ENCODE results near the gene PROX1. TPM values are rescaled to one million over a fixed set of nuclear protein-coding genes. Genes with fewer than 3 reads are reported as not detected.

PROX1 gene
- total and polyA plus RNA-seq, 2 of the 4 experiments (the other 2 are of a cell fraction) = under 0.01 to 0.02 TPM

DNA sequence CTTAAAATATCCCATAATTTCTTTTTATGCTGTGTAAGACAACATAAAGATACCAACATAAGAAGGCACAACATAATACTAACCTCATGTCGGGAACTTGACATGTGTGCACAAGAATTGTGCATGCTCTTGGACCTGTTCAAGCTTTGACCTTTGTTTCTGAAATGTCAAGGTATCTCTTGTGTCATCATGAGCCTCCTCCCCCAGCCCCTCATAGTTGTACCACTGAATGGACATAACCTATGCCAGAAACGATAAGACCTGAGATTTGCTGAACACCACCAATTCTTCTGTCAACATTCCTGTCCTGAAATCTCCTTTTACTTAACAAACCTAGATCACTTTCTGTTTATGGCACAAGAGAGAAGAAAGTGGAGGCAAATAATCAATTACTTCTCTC is 29.4 kb upstream of the PROX1 start:
- ChIA-PET CTCF (no interaction called here), POLR2A (ENCODE audit: unreplicated experiment) (no interaction called here)
- Histone ChIP-seq H2AK9ac (replicated peaks; ENCODE audit: low read depth, low read length, poor library complexity) (no peak overlapping the region), H3K9ac (ENCODE audit: low read depth, low read length) (no peak overlapping the region), H4K20me1 (ENCODE audit: insufficient read depth, low read length) (no peaks in the 10 kb centered on the region), H3K79me1 (ENCODE audit: low read depth in 1 of 2, low read length in 2 of 2) (no peaks in the 10 kb centered on the region), H3K23ac (ENCODE audit: low read depth, low read length) (no peak overlapping the region), H4K8ac (ENCODE audit: low read depth in 2 of 2, low read length in 2 of 2) (no peak overlapping the region), H2BK5ac (ENCODE audit: low read depth, low read length, poor library complexity, severe bottlenecking) (no peak overlapping the region), H3K27me3 (ENCODE audit: control insufficient read depth, insufficient read depth, low read length) (no peaks in the 10 kb centered on the region), H4K91ac (ENCODE audit: insufficient read depth, low read depth, low read length) (no peak overlapping the region), H3K36me3 (ENCODE audit: control insufficient read depth, insufficient read depth, low read length) (no peaks in the 10 kb centered on the region), H3K4ac (ENCODE audit: low read depth, low read length) (no peak overlapping the region), H3K27ac (ENCODE audit: insufficient read depth, low read length) (no peak overlapping the region), H2BK120ac (ENCODE audit: low read depth, low read length) (no peak overlapping the region), H3K56ac (ENCODE audit: extremely low read depth, insufficient read depth, low read length) (no peak overlapping the region), H2AFZ (replicated peaks; ENCODE audit: low read length, poor library complexity) (no peak overlapping the region), H2AK5ac (ENCODE audit: low read depth, low read length) (no peak overlapping the region), H4K5ac (ENCODE audit: low read depth, low read length) (no peak overlapping the region), H3K14ac (replicated peaks; ENCODE audit: low read depth, low read length) (no peak overlapping the region), H3K4me3 (ENCODE audit: insufficient read depth, low read depth, low read length) (no peak overlapping the region), H3K4me1 (ENCODE audit: control insufficient read depth, insufficient read depth, low read length) (no peaks in the 10 kb centered on the region), H3K18ac (ENCODE audit: low read depth, low read length) (no peak overlapping the region), H3K9me1 (ENCODE audit: insufficient read depth, low read length) (no peaks in the 10 kb centered on the region), H2BK15ac (ENCODE audit: low read depth, low read length) (no peak overlapping the region), H3K9me3 (ENCODE audit: control insufficient read depth, insufficient read depth, low read length) (no peaks in the 10 kb centered on the region), H3K4me2 (ENCODE audit: low read depth, low read length) (no peak overlapping the region), H2BK20ac (ENCODE audit: low read depth, low read length) (no peak overlapping the region)
- ATAC-seq (ENCODE audit: low read depth) (no peak), DNase-seq (no peak)
- WGBS, 2 experiments (ENCODE audit: extremely low coverage in 2 of 2, insufficient read length in 1 of 2) = 40% methylated on average over 1 of the region's 2 CpGs; no CpG with 5 or more reads in 1 of the 2 experiments
- TF ChIP-seq SMC3 (IDR thresholded peaks at IDR 0.05; ENCODE audit: low read depth, low read length) = no peak
- no peak for TF ChIP-seq MAFK (IDR thresholded peaks at IDR 0.05; ENCODE audit: low read depth, low read length)
- TF ChIP-seq, protein P1, sequence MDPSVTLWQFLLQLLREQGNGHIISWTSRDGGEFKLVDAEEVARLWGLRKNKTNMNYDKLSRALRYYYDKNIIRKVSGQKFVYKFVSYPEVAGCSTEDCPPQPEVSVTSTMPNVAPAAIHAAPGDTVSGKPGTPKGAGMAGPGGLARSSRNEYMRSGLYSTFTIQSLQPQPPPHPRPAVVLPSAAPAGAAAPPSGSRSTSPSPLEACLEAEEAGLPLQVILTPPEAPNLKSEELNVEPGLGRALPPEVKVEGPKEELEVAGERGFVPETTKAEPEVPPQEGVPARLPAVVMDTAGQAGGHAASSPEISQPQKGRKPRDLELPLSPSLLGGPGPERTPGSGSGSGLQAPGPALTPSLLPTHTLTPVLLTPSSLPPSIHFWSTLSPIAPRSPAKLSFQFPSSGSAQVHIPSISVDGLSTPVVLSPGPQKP (IDR thresholded peaks at IDR 0.05; ENCODE audit: borderline replicate concordance, low read depth, low read length) = no peak
- no peak for TF ChIP-seq BHLHE40 (IDR thresholded peaks at IDR 0.05; ENCODE audit: low read depth, low read length)
- no peak for TF ChIP-seq MXI1 (IDR thresholded peaks at IDR 0.05; ENCODE audit: borderline replicate concordance, low read depth, low read length)
- TF ChIP-seq CEBPB (IDR thresholded peaks at IDR 0.05; ENCODE audit: low read depth, low read length) = no peak
- no peak for TF ChIP-seq FOS (IDR thresholded peaks at IDR 0.05; ENCODE audit: low read depth, low read length)
- no peak for TF ChIP-seq RFX5 (IDR thresholded peaks at IDR 0.05; ENCODE audit: low read depth, low read length)
- no peak for TF ChIP-seq CHD1 (IDR thresholded peaks at IDR 0.05; ENCODE audit: low read depth, low read length)
- TF ChIP-seq RAD21 (IDR thresholded peaks at IDR 0.05; ENCODE audit: low read length) = no peak
- TF ChIP-seq, protein P2, sequence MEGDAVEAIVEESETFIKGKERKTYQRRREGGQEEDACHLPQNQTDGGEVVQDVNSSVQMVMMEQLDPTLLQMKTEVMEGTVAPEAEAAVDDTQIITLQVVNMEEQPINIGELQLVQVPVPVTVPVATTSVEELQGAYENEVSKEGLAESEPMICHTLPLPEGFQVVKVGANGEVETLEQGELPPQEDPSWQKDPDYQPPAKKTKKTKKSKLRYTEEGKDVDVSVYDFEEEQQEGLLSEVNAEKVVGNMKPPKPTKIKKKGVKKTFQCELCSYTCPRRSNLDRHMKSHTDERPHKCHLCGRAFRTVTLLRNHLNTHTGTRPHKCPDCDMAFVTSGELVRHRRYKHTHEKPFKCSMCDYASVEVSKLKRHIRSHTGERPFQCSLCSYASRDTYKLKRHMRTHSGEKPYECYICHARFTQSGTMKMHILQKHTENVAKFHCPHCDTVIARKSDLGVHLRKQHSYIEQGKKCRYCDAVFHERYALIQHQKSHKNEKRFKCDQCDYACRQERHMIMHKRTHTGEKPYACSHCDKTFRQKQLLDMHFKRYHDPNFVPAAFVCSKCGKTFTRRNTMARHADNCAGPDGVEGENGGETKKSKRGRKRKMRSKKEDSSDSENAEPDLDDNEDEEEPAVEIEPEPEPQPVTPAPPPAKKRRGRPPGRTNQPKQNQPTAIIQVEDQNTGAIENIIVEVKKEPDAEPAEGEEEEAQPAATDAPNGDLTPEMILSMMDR (conservative IDR thresholded peaks at IDR 0.05; ENCODE audit: low read depth, low read length) = no peak
- TF ChIP-seq MAZ (IDR thresholded peaks at IDR 0.05; ENCODE audit: borderline replicate concordance, low read depth, low read length) = no peak
- TF ChIP-seq RCOR1 (IDR thresholded peaks at IDR 0.05; ENCODE audit: insufficient replicate concordance, low read length) = no peak
- TF ChIP-seq NFE2L2 (IDR thresholded peaks at IDR 0.05; ENCODE audit: low read depth, low read length) = no peak
- TF ChIP-seq, protein P3, sequence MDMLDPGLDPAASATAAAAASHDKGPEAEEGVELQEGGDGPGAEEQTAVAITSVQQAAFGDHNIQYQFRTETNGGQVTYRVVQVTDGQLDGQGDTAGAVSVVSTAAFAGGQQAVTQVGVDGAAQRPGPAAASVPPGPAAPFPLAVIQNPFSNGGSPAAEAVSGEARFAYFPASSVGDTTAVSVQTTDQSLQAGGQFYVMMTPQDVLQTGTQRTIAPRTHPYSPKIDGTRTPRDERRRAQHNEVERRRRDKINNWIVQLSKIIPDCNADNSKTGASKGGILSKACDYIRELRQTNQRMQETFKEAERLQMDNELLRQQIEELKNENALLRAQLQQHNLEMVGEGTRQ (IDR thresholded peaks at IDR 0.05; ENCODE audit: low read depth, low read length) = no peak
- no peak for TF ChIP-seq POLR2A (IDR thresholded peaks at IDR 0.05; ENCODE audit: low read depth, low read length)
- in situ Hi-C loops (cut with MboI; ENCODE audit: low sequenced_read_pairs) (no loop called here), dilution Hi-C loops (cut with HindIII; ENCODE audit: low sequenced_read_pairs, unreplicated experiment) (no loop called here), intact Hi-C loops (cut with micrococcal nuclease) (no loop called here)
- BruUV-seq (replicated peaks) = no TSS peak

Measured in IMR-90 (cell line).